Smooth muscle cell (in vitro differentiated cells): ENCODE results near the gene P2RY6. TPM values are rescaled to one million over a fixed set of nuclear protein-coding genes. Genes with fewer than 3 reads are reported as not detected.
A peak's percentile ranks its signal among the peaks of the same experiment; 100 is the strongest.

ENCODE experiments used
- DNase-seq: peaks from one replicate; lab custom pipeline; 2025; ENCODE audit not compliant: unreplicated experiment; lab: John Stamatoyannopoulos, UW
- H2AFZ ChIP-seq: fragments of 200-600 bp; sonication (generic); 2 replicates; pipeline ENCODE4 v1.6.0; 2016; ENCODE audit warnings: antibody characterized with exemption, low read depth, mild to moderate bottlenecking
- H3F3A ChIP-seq: fragments of 200-600 bp; sonication (generic); 2 replicates; pipeline ENCODE4 v1.6.0; 2017; ENCODE audit warnings: antibody characterized with exemption, low read depth
- H3K27ac ChIP-seq: fragments of 200-600 bp; sonication (generic); 2 replicates; pipeline ENCODE4 v1.5.1; 2016; ENCODE audit warnings: low read depth, mild to moderate bottlenecking
- H3K27me3 ChIP-seq: fragments of 200-600 bp; sonication (generic); 2 replicates; pipeline ENCODE4 v1.6.1; 2016; ENCODE audit warnings: low read depth, mild to moderate bottlenecking
- H3K36me3 ChIP-seq: fragments of 200-600 bp; sonication (generic); 2 replicates; pipeline ENCODE4 v1.5.1; 2016; ENCODE audit warnings: low read depth
- H3K4me1 ChIP-seq: fragments of 200-600 bp; sonication (generic); 2 replicates; pipeline ENCODE4 v1.5.1; 2016; ENCODE audit warnings: low read depth
- H3K4me2 ChIP-seq: fragments of 200-600 bp; sonication (generic); 2 replicates; pipeline ENCODE4 v1.6.0; 2016; ENCODE audit warnings: mild to moderate bottlenecking
- H3K4me3 ChIP-seq: fragments of 200-600 bp; sonication (generic); 2 replicates; pipeline ENCODE4 v1.5.1; 2016; ENCODE audit warnings: mild to moderate bottlenecking
- H3K79me2 ChIP-seq: fragments of 200-600 bp; sonication (generic); 2 replicates; pipeline ENCODE4 v1.6.0; 2016; ENCODE audit warnings: low read depth, mild to moderate bottlenecking
- H3K9ac ChIP-seq: fragments of 200-600 bp; sonication (generic); 2 replicates; pipeline ENCODE4 v1.6.0; 2016; ENCODE audit warnings: low read depth
- H3K9me3 ChIP-seq: fragments of 200-600 bp; sonication (generic); replicated peaks from 2 replicates; pipeline ENCODE4 v1.5.1; 2016; ENCODE audit warnings: low read depth
- H4K20me1 ChIP-seq: fragments of 200-600 bp; sonication (generic); 2 replicates; pipeline ENCODE4 v1.6.0; 2016; ENCODE audit warnings: low read depth
- WGBS: methylation state at CpG from one replicate; pipeline ENCODE4 v1.1.7; 2016; ENCODE audit warnings: low lambda C conversion rate; 5-methylcytosine and 5-hydroxymethylcytosine counted together
- polyA plus RNA-seq: library from polyadenylated mRNA; unstranded; fragments of >200 nt; fragmentation: Nextera tagmentation; extraction: Ambion mirVana; gene quantifications from 2 replicates; pipeline ENCODE4 v1.2.1, GENCODE V29; 2016
- total RNA-seq: library from RNA; depleted of rRNA; stranded (reverse); fragments of >200 nt; gene quantifications from 2 replicates; pipeline ENCODE4 v1.2.3, GENCODE V29; 2014
- TF ChIP-seq, protein P1 (sequence below): fragments of 200-600 bp; sonication (generic); IDR thresholded peaks from 2 replicates; pipeline ENCODE4 v1.5.1; 2017; ENCODE audit warnings: borderline replicate concordance, mild to moderate bottlenecking, antibody characterized with exemption; ENCODE audit not compliant: insufficient read depth, poor library complexity, severe bottlenecking

Gene P2RY6
- total and polyA plus RNA-seq, 2 experiments from 2014 or later: 3.7 to 13.8 TPM

DNA sequence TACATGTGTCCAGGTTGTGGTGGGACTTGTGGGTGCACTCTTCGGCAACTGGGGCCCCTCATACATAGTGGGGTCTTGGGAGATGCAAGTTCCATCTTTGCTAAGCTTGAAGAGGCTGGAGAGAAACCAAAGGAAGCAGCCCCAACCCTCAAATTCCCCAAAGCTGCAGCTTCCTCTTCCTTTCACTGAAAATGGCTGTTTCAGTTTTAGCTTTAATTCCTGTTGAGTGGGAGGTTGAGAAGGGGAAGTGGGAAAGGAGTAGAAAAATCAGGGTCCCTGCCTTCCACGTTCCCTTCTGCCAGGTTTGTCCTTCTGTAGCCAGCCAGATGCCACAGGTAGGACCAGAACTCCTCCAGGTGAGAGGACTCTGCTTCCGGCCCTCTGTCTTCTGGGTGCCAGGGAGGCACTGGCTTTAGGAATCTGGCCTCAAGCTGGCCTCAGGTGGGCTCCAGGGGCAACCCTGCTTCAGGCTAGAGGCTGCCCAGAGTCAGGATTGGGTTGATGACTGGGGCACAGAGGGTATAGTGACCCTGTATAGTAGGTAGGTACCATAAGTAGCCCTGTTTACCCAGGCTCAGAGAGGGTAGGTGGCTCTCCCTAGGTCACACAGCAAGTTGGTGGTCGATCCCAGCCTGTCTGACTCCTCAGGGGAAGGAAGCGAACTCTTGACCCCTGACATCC lies 16.2 kb downstream of the P2RY6 start:
- WGBS: 79% methylated on average over 5 of the region's 5 CpGs
- no peak overlapping the region for H2AFZ ChIP-seq
- H3K4me2 ChIP-seq: no peak overlapping the region
- peak overlapping the region; percentile 89 for H3K27ac ChIP-seq
- no peak for DNase-seq
- peaks cover 2% of the 10 kb centered on the region for H3F3A ChIP-seq
- H3K4me1 ChIP-seq: peaks cover 15% of the 10 kb centered on the region
- no peak overlapping the region for H3K4me3 ChIP-seq
- H3K36me3 ChIP-seq: no peaks in the 10 kb centered on the region
- TF ChIP-seq, protein P1, sequence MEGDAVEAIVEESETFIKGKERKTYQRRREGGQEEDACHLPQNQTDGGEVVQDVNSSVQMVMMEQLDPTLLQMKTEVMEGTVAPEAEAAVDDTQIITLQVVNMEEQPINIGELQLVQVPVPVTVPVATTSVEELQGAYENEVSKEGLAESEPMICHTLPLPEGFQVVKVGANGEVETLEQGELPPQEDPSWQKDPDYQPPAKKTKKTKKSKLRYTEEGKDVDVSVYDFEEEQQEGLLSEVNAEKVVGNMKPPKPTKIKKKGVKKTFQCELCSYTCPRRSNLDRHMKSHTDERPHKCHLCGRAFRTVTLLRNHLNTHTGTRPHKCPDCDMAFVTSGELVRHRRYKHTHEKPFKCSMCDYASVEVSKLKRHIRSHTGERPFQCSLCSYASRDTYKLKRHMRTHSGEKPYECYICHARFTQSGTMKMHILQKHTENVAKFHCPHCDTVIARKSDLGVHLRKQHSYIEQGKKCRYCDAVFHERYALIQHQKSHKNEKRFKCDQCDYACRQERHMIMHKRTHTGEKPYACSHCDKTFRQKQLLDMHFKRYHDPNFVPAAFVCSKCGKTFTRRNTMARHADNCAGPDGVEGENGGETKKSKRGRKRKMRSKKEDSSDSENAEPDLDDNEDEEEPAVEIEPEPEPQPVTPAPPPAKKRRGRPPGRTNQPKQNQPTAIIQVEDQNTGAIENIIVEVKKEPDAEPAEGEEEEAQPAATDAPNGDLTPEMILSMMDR: no peak
- no peaks in the 10 kb centered on the region for H3K79me2 ChIP-seq
- H4K20me1 ChIP-seq: no peaks in the 10 kb centered on the region
- no peaks in the 10 kb centered on the region for H3K9me3 ChIP-seq
- H3K9ac ChIP-seq: no peak overlapping the region
- no peaks in the 10 kb centered on the region for H3K27me3 ChIP-seq

DNA sequence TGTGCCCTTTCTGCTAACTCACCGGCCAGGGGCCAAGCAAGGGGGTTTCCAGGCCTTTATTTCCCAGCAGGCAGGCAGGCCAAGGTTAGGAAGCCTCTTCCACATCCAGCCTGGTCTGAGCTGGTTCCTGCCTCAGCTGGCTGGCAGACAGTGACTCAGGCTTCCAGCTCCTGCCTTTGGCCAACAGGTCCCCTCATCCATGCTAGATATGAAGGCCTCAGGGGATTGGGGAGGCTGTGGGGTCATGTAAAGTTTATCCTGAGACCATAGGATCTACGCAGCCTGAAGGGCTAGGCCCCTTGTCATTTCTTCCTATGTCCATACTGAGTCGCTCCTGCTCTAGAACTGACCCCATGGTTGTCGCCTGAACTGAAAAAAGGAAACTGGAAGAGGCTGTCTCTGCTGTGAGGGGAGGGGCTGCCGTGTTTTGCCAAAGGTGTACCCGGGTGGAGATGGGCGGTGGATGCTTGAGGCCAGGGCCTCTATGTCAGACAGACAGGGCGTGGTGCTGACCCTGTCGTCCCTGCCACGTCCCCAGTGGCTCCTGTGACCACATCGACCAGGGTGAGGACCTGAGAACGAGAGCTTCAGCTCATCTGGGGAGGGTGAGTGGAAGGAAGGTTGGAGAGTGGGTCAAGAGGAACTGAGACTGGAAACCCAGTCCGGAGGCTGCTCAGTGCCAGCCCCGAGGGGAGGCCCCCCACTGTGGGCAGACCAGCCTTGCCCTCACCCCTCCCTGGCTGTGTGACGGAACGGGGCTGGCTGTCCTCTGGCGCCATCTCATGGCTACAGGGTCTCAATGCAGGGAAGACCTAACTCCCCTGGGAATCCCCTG lies 17.0 kb downstream of the P2RY6 start:
- Histone ChIP-seq H2AFZ (peak overlapping the region; percentile 42), H3K79me2 (no peaks in the 10 kb centered on the region), H4K20me1 (no peaks in the 10 kb centered on the region), H3F3A (peaks cover 2% of the 10 kb centered on the region), H3K4me1 (peaks cover 15% of the 10 kb centered on the region), H3K4me2 (peak overlapping the region; percentile 62), H3K27me3 (no peaks in the 10 kb centered on the region), H3K27ac (peak overlapping the region; percentile 89), H3K9me3 (no peaks in the 10 kb centered on the region), H3K4me3 (no peak overlapping the region), H3K36me3 (no peaks in the 10 kb centered on the region), H3K9ac (peak overlapping the region; percentile 80)
- TF ChIP-seq, protein P1: peak; percentile 86
- peak; percentile 42 for DNase-seq
- 28% methylated on average over 15 of the region's 17 CpGs for WGBS

DNA sequence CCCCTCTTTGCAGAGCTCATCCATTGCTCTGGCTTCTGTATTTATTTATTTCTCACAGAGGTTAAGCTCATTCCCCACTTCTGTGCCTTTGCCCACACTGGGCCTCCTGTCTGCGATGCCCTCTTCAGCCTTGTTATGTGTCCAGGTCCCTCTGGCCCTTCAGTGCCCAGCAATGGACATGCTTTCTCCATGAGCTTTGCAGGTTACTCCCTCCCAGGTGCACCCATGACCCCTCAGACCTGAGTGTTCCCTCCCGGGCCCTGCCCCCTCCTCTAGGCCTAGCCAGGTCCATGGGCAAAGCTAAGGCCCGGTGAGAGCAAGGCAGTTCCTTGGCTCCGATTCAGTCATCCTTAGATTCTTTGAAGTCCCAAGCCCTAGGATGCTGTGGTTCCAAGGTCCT lies 18.4 kb downstream of the P2RY6 start:
- Histone ChIP-seq H3K36me3 (no peaks in the 10 kb centered on the region), H3K27me3 (no peaks in the 10 kb centered on the region), H4K20me1 (no peaks in the 10 kb centered on the region), H3K79me2 (no peaks in the 10 kb centered on the region), H3K9ac (no peak overlapping the region), H3K4me2 (no peak overlapping the region), H3K27ac (no peak overlapping the region), H2AFZ (no peak overlapping the region), H3K4me3 (no peak overlapping the region), H3K4me1 (peaks cover 15% of the 10 kb centered on the region), H3F3A (peaks cover 2% of the 10 kb centered on the region), H3K9me3 (no peaks in the 10 kb centered on the region)
- WGBS: 99% methylated on average over 4 of the region's 4 CpGs
- no peak for DNase-seq
- TF ChIP-seq, protein P1: no peak
